Measurements from ENCODE around the gene CCNK.

Gene CCNK

DNA sequence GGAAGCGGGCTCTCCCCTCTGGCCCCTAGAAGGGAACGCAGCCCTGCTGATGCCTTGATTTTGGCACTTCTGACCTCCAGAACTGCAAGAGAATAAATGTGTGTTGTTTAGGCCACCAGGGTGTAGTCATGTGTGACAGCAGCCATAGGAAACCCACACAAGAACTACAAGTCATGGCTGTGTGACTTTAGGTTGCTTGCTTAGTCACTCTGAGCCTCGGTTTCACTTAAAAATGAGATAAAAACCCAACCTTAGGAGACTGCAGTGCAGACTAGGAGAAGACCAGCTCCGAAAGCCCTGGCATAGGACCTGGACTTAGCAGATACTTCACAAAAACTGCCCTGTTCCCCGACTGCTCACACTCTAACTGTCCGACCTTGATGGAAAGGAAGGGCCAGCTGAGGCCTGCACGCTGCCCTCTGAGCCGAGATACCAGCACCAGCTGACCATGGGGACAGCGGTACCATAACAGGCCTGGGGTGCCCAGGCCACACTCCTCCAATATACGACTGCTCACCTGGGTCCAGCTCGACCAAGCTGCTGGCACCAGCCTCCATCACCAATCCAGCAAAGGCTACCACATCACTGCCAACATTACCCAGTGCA, 69.3 kb downstream of the CCNK start:
- TF ChIP-seq, protein P1, sequence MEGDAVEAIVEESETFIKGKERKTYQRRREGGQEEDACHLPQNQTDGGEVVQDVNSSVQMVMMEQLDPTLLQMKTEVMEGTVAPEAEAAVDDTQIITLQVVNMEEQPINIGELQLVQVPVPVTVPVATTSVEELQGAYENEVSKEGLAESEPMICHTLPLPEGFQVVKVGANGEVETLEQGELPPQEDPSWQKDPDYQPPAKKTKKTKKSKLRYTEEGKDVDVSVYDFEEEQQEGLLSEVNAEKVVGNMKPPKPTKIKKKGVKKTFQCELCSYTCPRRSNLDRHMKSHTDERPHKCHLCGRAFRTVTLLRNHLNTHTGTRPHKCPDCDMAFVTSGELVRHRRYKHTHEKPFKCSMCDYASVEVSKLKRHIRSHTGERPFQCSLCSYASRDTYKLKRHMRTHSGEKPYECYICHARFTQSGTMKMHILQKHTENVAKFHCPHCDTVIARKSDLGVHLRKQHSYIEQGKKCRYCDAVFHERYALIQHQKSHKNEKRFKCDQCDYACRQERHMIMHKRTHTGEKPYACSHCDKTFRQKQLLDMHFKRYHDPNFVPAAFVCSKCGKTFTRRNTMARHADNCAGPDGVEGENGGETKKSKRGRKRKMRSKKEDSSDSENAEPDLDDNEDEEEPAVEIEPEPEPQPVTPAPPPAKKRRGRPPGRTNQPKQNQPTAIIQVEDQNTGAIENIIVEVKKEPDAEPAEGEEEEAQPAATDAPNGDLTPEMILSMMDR (IDR thresholded peaks at IDR 0.05), result no peak
- H3K9me3 ChIP-seq (ENCODE audit: control insufficient read depth, low read length), result no peaks in the 10 kb centered on the region
- no peaks in the 10 kb centered on the region for H3K27me3 ChIP-seq (ENCODE audit: control insufficient read depth, insufficient read depth, low read length)
- peaks cover 6% of the 10 kb centered on the region for H3K4me1 ChIP-seq
- H2AFZ ChIP-seq, result no peak overlapping the region
- H3K9ac ChIP-seq, result no peak overlapping the region
- peaks cover 90% of the 10 kb centered on the region for H3K79me2 ChIP-seq
- no peaks in the 10 kb centered on the region for H3K36me3 ChIP-seq (ENCODE audit: control insufficient read depth, insufficient read depth, low read length)
- H3K4me3 ChIP-seq (ENCODE audit: low read depth, low read length), result no peak overlapping the region
- no peak overlapping the region for H3K27ac ChIP-seq
- H3K4me2 ChIP-seq (ENCODE audit: low read length), result no peak overlapping the region

DNA sequence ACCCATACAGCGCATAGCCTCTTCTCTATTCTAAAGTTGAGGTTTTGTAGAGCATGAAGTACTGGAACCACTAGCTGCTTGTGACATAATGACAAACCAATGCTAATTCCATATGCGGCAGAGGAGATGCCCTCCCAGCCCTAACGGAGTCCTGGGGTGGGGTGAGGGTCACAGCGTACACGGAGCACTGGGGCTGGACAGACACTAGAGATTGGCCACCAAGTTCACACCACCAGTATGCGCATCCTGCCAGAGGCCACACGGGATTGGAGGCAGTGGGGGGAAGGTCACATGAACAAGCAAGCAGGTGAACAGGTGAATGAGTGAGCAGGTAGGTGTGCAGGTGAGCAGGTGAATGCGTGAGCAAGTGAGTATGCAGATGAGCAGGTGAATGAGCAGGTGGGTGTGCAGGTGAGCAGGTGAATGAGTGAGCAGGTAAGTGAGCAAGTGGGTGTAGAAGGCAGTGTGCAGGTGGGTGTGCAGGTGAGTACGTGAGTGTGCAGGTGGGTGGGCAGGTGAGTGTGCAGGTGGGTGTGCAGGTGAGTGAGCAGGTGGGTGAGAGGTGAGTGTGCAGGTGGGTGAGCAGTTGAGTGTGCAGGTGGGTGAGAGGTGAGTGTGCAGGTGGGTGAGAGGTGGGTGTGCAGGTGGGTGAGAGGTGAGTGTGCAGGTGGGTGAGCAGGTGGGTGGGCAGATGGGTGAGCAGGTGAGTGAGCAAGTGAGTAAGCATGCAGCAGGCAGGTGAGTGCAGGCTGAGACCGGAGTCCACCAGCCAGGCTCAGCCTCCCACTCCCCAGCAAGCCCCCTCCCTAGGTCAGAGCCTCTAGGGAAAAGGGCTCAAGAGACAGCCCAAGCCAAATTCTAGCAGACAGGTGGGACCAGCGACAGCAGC, 70.1 kb downstream of the CCNK start:
- TF ChIP-seq, protein P1 (IDR thresholded peaks at IDR 0.05), result no peak
- no peak overlapping the region for H3K9ac ChIP-seq
- H3K27ac ChIP-seq, result no peak overlapping the region
- H3K27me3 ChIP-seq (ENCODE audit: control insufficient read depth, insufficient read depth, low read length), result no peaks in the 10 kb centered on the region
- H3K4me2 ChIP-seq (ENCODE audit: low read length), result no peak overlapping the region
- H3K36me3 ChIP-seq (ENCODE audit: control insufficient read depth, insufficient read depth, low read length), result no peaks in the 10 kb centered on the region
- H2AFZ ChIP-seq, result no peak overlapping the region
- peaks cover 6% of the 10 kb centered on the region for H3K4me1 ChIP-seq
- no peak overlapping the region for H3K4me3 ChIP-seq (ENCODE audit: low read depth, low read length)
- no peaks in the 10 kb centered on the region for H3K9me3 ChIP-seq (ENCODE audit: control insufficient read depth, low read length)
- H3K79me2 ChIP-seq, result peaks cover 90% of the 10 kb centered on the region

DNA sequence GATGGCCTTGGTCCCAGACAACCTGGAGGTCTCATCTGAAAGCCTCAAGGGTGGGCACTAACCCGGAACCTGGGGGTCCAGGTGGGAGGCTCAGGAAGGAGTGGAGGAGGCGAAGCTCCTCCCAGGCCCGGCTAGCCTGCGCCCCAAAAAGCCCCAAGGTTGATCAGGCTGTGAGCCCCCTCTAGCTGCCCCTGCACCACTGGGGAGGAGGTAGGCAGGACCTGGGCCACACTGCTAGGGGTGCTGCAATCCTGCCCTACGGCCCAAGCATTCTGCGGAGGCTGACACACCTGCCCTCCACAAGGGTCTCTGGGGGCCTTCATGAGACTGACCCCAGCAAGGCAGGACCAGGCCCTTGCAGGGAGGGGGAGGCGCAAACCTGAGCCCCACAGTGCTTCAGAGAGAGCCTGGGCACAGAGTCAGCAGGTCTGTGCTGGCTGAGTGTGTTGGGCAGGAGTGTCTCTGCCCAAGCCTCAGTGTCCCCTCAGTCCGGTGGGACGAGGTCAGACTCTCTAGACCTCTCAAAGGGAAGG, 70.9 kb downstream of the CCNK start:
- Histone ChIP-seq H3K4me2 (ENCODE audit: low read length) (no peak overlapping the region), H3K79me2 (peaks cover 87% of the 10 kb centered on the region), H3K4me3 (ENCODE audit: low read depth, low read length) (no peak overlapping the region), H3K27me3 (ENCODE audit: control insufficient read depth, insufficient read depth, low read length) (no peaks in the 10 kb centered on the region), H3K36me3 (ENCODE audit: control insufficient read depth, insufficient read depth, low read length) (no peaks in the 10 kb centered on the region), H3K9me3 (ENCODE audit: control insufficient read depth, low read length) (no peaks in the 10 kb centered on the region), H3K4me1 (peaks cover 6% of the 10 kb centered on the region), H3K27ac (no peak overlapping the region), H2AFZ (no peak overlapping the region), H3K9ac (no peak overlapping the region)
- TF ChIP-seq, protein P1 (IDR thresholded peaks at IDR 0.05), result no peak

DNA sequence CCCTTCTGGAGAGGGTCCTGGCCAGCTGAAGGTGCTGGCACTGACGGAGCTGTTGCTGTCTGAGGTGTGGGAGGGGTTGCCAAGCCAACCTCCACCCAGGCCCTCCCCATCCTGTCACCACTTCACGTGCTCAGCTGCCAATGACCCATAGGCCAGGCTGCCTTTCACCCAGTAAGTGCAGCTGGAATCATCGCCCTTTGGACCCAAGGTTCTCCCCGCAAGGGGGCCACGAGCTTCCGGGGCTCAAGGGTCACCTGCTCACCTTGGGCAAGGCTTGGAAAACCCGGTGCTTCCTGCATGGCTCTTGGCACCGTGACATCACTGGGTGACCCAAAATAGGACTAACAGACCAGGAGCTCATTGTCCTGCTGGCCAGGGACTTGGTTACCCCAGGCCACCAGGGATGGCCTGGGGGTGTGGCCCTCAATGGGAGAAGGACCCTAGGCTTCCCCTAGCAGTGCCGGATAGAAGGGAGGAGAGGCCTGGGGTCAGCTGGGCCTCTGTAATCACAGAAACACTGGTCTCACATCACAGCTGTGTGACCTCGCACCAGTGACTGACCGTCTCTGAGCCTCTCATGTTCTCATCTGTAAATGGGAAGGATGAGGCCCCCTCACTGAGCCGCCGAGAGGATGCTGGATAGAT, 71.5 kb downstream of the CCNK start:
- no peak overlapping the region for H3K27ac ChIP-seq
- H3K4me2 ChIP-seq (ENCODE audit: low read length), result no peak overlapping the region
- H3K27me3 ChIP-seq (ENCODE audit: control insufficient read depth, insufficient read depth, low read length), result no peaks in the 10 kb centered on the region
- no peak overlapping the region for H3K4me3 ChIP-seq (ENCODE audit: low read depth, low read length)
- TF ChIP-seq, protein P1 (IDR thresholded peaks at IDR 0.05), result no peak
- peaks cover 6% of the 10 kb centered on the region for H3K4me1 ChIP-seq
- H3K9me3 ChIP-seq (ENCODE audit: control insufficient read depth, low read length), result no peaks in the 10 kb centered on the region
- H2AFZ ChIP-seq, result no peak overlapping the region
- no peak overlapping the region for H3K9ac ChIP-seq
- H3K36me3 ChIP-seq (ENCODE audit: control insufficient read depth, insufficient read depth, low read length), result no peaks in the 10 kb centered on the region
- H3K79me2 ChIP-seq, result peaks cover 89% of the 10 kb centered on the region
